HUES64 (cell line): ENCODE data around the gene BIK.

Source experiments
- H3K27ac ChIP-seq: 2 replicates; pipeline ENCODE4 v1.7.0; 2013; ENCODE audit warnings: low read depth, low read length, inconsistent platforms
- H3K27me3 ChIP-seq: 2 replicates; pipeline ENCODE4 v1.6.1; 2013; ENCODE audit warnings: mild to moderate bottlenecking, low read length; ENCODE audit not compliant: insufficient read depth
- H3K36me3 ChIP-seq: 2 replicates; pipeline ENCODE4 v1.6.1; 2013; ENCODE audit warnings: mild to moderate bottlenecking, low read length; ENCODE audit not compliant: insufficient read depth
- H3K4me1 ChIP-seq: 2 replicates; pipeline ENCODE4 v1.6.1; 2013; ENCODE audit warnings: mild to moderate bottlenecking, low read length, moderate library complexity; ENCODE audit not compliant: insufficient read depth
- H3K4me3 ChIP-seq: 2 replicates; pipeline ENCODE4 v1.5.1; 2013; ENCODE audit warnings: mild to moderate bottlenecking, low read length, moderate library complexity
- H3K9ac ChIP-seq: 2 replicates; pipeline ENCODE4 v1.6.1; 2013; ENCODE audit warnings: mild to moderate bottlenecking, low read depth, low read length
- H3K9me3 ChIP-seq: 2 replicates; pipeline ENCODE4 v1.6.1; 2013; ENCODE audit warnings: low read depth, low read length; ENCODE audit not compliant: insufficient read depth
- WGBS: fragments of 150-250, 120-280 bp; methylation state at CpG from one replicate; pipeline ENCODE4 v1.1.7; 2013; ENCODE audit warnings: missing lambda C conversion rate; 5-methylcytosine and 5-hydroxymethylcytosine counted together

Gene BIK

GRCh38 chr22:43173566-43173965 lies 63.0 kb downstream of the BIK start:
- WGBS, result 94% methylated on average over 9 of the region's 9 CpGs
- no peak overlapping the region for H3K27ac ChIP-seq
- H3K36me3 ChIP-seq, result peaks cover 90% of the 10 kb centered on the region

DNA sequence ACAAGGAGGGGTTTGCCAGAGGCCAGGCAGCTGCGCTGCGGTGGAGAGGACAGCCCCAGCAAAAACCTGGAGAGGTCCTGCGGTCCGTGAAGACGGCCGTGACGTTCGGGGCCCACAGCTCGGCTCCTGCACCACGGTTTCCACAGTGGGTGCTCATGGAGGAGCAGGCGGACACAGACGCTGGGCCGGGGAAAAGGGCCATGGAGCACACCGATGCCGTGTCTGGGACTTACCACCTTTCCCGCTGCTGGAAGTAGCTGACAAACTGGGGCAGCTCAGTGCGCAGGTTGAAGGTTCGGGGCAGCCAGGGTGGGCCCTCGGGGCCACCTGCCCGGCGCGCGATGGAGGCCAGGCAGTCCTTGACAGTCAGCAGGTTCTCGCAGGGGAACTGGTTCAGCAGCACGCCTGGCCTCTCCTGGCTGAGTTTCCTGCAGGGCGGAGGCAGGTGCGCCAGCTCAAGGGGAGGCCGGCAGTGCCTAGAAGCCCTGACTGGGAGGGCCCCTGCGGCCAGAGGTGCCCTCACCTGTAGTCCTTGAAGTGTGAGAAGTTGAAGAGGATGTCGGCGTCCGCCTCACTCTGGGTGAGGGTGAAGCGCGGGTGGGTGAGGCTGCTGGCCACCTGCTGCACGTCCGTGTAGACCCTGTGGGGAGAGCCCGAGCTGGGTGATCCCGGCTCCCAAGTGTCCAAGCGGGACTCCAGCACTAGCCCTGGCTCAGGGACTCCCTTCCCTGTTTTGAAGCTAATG lies 63.6 kb downstream of the BIK start:
- Histone ChIP-seq H3K9ac (no peak overlapping the region), H3K4me1 (no peaks in the 10 kb centered on the region), H3K27ac (no peak overlapping the region), H3K9me3 (no peaks in the 10 kb centered on the region), H3K36me3 (peaks cover 90% of the 10 kb centered on the region), H3K4me3 (no peak overlapping the region), H3K27me3 (no peaks in the 10 kb centered on the region)
- WGBS, result 96% methylated on average over 39 of the region's 39 CpGs

More at GRCh38 chr22:43173566-43173965, 63.0 kb downstream of the BIK start:
- no peak overlapping the region for H3K9ac ChIP-seq
- no peaks in the 10 kb centered on the region for H3K27me3 ChIP-seq
- H3K4me1 ChIP-seq, result no peaks in the 10 kb centered on the region
- H3K9me3 ChIP-seq, result no peaks in the 10 kb centered on the region
- no peak overlapping the region for H3K4me3 ChIP-seq

- peaks cover 91% of the 10 kb centered on the region for H3K36me3 ChIP-seq
These were observed 64.5 kb downstream of the BIK start for GRCh38 chr22:43174941-43175531.

GRCh38 chr22:43176090-43176489 lies 65.5 kb downstream of the BIK start:
- Histone ChIP-seq H3K27me3 (no peaks in the 10 kb centered on the region), H3K27ac (no peak overlapping the region), H3K36me3 (peaks cover 92% of the 10 kb centered on the region), H3K4me3 (no peak overlapping the region), H3K9me3 (no peaks in the 10 kb centered on the region), H3K4me1 (no peaks in the 10 kb centered on the region), H3K9ac (no peak overlapping the region)
- 94% methylated on average over 15 of the region's 15 CpGs for WGBS

More at GRCh38 chr22:43174941-43175531, 64.5 kb downstream of the BIK start:
- Histone ChIP-seq H3K27me3 (no peaks in the 10 kb centered on the region), H3K27ac (no peak overlapping the region), H3K9ac (no peak overlapping the region), H3K9me3 (no peaks in the 10 kb centered on the region), H3K4me1 (no peaks in the 10 kb centered on the region), H3K4me3 (no peak overlapping the region)
- WGBS, result 93% methylated on average over 9 of the region's 9 CpGs

DNA sequence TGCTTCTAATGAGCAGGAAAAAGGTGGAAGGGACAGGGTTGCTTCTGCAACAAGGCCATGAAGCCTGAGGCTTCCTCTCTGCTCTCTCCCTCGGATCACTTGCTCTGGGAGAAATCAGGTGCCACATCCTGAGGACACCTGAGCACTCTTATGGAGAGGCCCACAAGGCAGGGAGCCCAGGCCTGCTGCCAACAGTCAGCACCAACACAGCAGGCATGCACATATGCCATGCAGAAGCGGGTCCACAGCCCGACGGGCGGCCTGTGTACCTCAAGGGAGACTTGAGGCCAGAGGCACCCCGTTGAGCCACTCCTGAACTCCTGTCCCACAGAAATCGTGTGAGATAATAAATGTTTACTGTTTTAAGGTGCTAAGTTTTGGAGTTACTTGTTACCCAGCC lies 66.9 kb downstream of the BIK start:
- H3K4me1 ChIP-seq, result no peaks in the 10 kb centered on the region
- WGBS, result 90% methylated on average over 7 of the region's 7 CpGs
- H3K9ac ChIP-seq, result no peak overlapping the region
- H3K4me3 ChIP-seq, result no peak overlapping the region
- H3K36me3 ChIP-seq, result peaks cover 92% of the 10 kb centered on the region
- no peaks in the 10 kb centered on the region for H3K9me3 ChIP-seq
- H3K27ac ChIP-seq, result no peak overlapping the region
- H3K27me3 ChIP-seq, result no peaks in the 10 kb centered on the region
